EL (cell line): ENCODE measurements around the gene MAP3K9.
"Not testable (repeated sequence)": the region's sequence is repeated elsewhere in the genome, so short reads cannot be mapped to it uniquely, and the experiment has no call there.

ENCODE experiments used
- DNase-seq: peaks from one replicate; pipeline ENCODE4 v3.0.0-alpha.2; 2016

Gene MAP3K9

GRCh38 chr14:70721542-70721941, 87.8 kb downstream of the MAP3K9 start:
- DNase-seq = peak; percentile 17

DNA sequence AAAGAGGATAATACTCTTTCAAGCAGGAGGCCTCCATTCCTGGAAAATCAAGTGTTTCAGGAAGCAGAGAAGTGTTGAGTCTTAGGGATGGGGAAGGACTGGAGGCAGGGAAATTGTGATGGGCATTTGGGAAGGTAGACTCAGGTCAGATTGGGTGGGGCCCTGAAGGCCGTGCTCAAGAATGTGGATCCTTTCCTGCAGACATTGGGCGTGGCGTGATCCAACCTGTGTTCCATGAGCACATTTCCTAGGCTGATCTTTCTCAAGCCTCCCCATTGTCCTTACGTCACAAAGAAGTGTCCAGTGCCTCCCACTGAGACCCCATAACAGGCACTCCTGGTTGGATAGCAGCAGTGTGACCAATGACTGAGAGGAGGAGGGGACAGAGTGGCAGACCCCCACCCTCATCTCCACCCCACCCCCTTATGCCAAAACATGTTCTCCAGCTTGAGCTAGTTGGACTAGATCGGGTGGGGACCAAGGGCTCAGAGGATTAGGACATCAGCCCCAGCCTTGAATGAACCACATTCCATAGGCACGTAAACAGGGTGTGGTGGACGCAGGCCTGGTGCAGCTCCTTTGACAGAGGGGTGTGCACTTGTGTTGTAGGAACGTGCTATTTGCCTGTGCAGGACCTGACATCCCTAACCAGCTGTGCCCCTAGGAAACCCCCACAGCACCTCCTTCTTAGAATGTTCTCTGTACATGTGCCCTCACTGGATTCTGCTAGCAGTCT, 90.8 kb downstream of the MAP3K9 start:
- DNase-seq = no peak

DNA sequence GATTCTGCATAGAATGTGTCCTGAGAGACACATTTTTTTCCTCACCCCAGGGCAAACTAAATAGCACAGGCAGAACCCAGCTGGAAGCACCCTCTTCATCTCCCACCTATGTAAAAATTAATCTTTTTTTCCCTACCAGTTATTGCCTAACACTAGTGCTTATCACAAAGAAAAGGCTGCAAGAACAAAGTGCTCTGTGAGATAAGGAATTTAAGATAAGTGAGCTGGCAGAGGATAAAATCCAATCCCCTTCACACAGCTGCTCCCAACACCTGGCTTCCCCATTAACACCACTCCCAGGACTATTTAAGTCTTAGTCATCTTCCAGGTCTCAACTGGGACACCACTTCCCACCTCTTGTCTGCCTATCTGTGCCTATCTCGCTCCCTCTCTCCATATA, 92.4 kb downstream of the MAP3K9 start:
- DNase-seq = no peak

DNA sequence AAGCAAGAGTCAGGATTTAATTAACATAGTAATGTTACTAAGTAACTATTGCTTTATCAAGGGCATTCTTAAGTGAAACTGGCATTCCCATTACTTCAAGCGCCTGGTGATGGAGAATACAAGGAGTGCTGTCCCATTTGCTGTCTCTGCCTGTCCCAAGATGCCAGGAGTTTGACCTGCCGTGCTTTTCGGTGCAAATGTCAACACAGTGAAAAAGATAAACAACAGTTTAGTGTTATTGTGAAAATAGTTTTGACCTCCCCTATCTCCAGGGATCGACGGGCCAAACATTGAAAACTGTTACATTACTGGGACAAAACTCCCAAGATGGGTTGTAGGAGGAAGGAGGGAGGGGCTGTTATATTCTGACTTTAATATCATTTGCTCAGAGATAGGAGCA, 92.8 kb downstream of the MAP3K9 start:
- DNase-seq = no peak

DNA sequence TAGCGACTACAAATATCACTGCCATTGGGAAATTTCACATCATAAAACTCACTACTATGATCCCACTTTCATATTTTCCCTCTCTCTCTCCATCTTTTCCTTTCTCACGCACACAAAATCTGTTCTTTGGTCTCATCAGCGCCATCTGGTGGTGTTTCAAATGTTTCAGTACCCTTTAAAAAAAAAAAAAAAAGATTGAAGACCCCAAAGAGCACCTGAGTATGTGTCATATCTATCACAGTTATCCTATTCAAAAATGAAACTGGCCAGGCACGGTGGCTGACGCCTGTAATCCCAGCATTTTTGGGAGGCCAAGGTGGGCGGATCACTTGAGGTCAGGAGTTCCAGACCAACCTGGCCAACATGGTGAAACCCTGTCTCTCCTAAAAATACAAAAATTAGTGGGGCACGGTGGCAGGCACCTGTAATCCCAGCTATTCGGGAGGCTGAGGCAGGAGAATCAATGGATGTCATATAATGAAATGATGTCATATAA, 95.2 kb downstream of the MAP3K9 start:
- DNase-seq = peak; percentile 67

DNA sequence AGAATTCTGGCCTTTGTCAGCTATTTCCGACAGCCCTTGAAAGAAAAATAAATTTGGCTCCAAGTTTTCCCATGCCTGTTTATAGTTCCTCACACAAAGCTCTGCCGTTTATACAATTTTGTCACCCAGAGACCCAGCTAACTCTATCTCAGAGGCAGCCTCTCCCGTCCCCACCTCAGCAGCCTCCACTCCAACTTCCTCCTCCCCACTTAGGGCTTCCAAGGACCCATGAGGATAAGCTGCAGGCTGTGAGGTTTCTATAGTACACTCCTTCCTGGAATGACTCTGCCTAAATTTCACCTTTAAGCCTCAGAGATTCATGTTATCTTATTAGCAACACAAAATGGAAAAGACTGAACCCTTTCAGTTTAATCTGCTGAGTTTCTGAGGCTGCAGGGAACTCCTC, 95.8 kb downstream of the MAP3K9 start:
- DNase-seq = no peak

- no peak for DNase-seq
These were observed 96.2 kb downstream of the MAP3K9 start for GRCh38 chr14:70713096-70713495.

DNA sequence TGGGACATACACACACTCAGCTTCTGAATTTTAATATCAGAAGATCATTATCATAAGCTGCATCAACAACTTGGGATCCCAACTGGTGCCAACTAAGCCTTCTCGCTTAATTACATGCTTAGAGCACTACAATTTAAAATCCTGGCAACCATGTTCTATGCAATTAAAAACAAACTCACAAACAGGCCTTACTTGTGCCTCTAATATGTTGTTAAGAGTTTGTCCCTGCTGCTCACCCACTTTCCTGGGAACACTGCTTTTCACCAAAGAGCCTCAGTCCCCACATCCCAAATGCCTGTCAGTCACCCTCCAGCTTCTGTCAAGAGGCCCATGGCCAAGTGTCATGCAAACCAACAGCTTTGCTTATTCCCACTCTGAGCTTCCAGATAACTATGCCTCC, 97.9 kb downstream of the MAP3K9 start:
- no peak for DNase-seq

DNA sequence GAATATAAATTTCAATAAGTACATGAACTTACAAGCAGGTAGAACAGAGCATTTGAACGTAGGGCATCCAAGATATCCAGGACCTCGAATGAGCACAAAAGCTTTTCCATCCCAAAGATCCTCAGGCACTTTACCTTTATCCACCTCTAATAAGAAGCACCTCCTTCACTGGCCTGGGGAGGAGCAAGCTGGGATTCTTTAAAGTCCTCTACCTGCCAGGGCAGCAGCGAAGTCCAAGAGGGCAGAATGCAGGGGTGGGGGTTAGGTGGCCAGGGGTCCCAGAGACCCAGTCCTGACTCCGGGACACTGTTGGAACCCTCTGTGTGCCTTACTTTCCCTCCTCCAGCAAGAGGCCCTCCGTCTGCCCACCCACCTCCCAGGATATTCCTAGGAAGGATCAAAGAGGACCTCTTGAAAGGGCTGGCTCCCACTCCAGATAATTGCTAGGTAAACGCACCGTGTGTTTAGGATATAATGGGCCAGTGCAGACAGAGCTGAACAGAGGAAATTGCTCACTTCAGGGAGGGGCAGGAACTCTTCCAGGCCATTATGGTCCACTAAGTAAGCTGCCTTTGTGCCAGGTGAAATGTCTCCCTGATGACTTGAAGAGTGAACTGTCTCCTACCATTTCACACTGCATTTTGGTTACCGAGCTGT, 99.5 kb downstream of the MAP3K9 start:
- DNase-seq = no peak

DNA sequence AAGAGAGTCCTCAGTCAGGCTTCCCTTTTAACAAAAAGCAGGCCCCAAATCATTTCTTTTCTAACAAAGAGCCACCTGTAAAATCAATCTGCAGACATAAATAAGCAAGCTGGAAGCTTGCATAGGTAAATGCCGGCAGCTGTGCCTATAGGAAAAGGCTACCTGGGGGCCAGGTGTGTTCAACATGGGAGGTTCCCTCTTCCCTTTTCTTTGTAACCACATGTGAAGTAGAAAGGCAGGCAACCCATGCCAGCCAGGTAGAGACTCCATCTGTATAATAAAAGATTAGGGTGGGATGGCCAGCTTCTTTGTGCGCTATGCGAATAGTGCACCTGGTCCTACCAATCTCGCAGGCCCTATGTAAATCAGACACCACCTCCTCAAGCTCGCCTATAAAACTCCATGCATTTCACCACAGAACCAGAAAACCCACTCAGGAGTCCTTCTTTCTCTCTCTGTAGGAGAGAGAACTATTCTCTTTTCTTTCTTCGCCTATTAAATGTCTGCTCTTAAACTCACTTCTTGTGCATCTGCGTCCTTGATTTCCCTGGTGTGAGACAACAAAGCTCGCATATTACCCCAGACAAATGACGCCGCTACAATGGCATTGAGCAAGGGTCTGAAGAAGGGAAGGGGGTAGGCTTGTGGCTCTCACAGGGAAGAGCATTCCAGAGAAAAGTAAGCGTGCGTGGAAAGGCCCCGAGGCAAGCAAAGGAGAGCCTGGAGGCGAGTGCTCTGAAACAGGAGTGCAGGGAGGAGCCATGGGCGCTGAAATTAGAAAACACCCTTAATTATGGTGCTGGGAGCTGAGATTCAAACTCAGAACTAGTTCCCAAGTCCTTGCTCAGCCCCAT, 100.4 kb downstream of the MAP3K9 start:
- DNase-seq = no peak

- peak; percentile 80 for DNase-seq
These were observed 101.9 kb downstream of the MAP3K9 start for GRCh38 chr14:70707138-70708038.

DNA sequence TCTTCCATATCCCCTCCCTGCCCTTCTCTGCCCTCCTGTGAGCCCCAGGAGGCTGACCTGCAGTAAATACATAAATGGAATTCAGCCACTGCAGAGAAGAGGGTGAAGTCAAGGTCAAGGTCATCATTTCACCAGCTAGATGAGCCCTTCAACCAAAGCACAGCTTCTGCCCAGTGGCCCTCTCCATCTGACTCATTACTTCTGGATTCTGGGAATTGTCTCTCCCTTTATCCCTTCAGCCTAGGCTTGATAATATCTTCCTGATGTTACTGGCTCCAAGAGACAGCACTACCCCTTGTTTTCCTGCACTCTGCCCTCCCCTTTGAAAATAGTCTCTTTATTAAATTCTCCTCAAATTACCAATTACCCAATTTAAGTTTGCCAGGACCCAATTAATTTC, 103.1 kb downstream of the MAP3K9 start:
- peak; percentile 35 for DNase-seq

- no peak for DNase-seq
These were observed 104.4 kb downstream of the MAP3K9 start for GRCh38 chr14:70704960-70705359.

DNA sequence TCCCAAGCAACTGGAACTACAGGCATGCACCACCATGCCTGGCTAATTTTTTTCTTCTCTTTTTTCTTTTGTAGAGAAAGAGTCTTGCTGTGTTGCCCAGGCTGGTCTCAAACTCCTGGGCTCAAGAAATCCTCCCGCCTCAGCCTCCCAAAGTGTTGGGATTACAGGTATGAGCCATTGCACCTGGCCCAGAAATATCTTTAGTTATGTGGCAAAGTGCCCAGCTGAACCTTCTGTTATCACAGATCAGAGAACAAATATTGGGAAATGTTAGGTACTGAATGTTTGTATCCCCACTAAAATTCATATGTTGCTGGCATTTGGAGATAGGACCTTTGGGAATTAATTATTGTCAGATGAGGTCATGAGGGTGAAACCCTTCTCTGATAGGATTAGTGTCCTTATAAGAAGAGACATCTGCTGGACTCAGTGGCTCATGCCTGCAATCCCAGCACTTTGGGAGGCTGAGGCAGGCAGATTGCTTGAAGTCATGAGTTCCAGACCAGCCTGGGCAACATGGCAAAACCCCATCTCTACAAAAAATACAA, 105.6 kb downstream of the MAP3K9 start:
- DNase-seq = not testable (repeated sequence)

GRCh38 chr14:70702161-70702560, 107.2 kb downstream of the MAP3K9 start:
- DNase-seq = no peak

DNA sequence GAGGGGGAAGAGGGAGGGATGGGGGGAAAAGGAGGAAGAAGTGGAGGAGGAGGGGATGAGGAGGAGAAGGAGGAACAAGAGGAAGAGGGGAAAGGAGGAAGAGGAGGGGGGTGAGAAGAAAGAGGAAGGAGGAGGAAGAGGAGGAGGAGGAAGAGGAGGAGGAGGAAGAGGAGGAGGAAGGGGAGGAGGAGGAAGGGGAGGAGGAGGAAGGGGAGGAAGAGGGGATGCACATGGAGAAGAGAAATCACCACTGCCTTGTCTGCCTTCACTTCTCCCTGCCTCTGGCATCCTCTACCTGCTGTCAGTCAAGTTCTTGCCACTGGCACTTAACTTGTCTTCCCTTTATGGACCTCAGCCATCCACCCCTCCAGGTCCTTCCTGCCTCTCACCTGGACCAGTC, 107.7 kb downstream of the MAP3K9 start:
- DNase-seq = no peak

DNA sequence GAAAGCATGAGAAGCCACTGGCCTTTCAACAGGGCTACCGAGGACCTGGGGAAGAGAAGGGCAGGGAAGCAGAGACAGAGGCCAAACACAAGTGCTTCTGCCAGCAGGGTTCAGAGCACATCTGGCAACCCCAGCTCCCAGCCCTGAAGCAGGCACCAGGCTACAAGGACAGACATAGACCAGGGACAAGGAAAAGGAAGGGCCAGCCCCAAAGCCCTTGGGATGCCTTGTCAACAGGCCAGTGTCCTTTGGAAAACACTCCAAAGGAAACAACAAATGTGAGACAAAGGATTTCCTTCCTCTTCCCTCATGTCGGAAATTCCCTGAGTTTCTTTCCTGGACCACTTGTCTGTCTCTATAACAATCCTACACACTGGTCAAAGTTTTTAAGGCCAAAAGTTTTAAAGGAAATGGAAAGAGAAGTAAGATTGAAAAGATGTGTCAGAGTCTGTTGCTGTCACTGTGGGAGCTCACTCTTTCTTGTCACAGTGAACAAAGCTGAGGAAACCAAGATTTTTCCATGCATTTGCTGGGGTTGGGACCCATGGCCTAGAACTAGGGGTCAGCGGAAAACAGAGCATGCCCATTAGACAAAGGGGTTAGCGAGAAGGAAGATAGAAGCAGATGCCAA, 108.2 kb downstream of the MAP3K9 start:
- no peak for DNase-seq

DNA sequence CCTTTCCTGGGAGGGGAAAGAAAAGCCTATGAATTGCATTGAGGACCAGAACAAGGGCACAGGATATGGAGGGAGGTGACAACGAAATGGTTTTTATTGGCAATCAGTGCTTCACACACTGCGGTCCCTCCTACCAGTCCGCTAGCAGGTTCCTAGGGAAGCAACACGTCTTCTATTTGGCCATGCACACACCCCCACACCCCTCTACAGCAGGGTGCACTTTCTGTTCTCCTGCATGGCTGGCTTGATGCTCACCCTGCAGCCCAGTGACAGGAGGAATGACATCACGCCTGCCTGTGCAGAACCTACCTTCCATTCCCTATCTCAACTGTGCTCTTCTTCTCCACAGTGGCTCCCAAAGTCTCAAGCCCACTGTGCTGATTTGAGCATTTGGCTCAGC, 109.7 kb downstream of the MAP3K9 start:
- no peak for DNase-seq

GRCh38 chr14:70698288-70698687, 111.0 kb downstream of the MAP3K9 start:
- peak; percentile 50 for DNase-seq

GRCh38 chr14:70697701-70698100, 111.6 kb downstream of the MAP3K9 start:
- no peak for DNase-seq

DNA sequence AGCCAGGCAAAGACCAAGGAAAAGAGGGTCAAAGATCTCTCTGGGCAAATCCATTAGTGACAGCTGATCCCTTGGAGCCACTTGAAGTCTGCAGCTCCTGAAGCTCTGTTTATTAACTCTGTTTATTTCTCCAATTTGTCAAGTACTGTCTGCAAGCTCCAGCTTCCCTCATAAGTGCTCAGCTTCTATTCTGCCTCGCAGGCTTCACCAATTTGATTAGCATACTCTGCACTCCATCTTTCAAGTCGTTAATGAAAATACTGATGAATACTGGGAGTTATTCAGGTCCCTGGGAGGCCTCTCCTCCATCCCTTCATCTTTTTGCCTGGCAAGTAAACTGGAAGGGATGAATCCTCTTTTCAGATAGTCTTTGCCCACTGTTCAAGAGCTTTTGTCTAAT, 113.3 kb downstream of the MAP3K9 start:
- no peak for DNase-seq

- DNase-seq = no peak
These were observed 117.1 kb downstream of the MAP3K9 start for GRCh38 chr14:70692210-70692609.
